ENCODE results near the gene EP400.
A peak's percentile ranks its signal among the peaks of the same experiment; 100 is the strongest.
"Not testable (repeated sequence)": the region's sequence is repeated elsewhere in the genome, so short reads cannot be mapped to it uniquely, and the experiment has no call there.

EP400 gene

GRCh38 chr12:132023658-132024057 is 73.9 kb downstream of the EP400 start:
- no peak for DNase-seq

- DNase-seq, result peak; percentile 5 to 50 (median 11)
Observed at GRCh38 chr12:132024758-132025157, 75.0 kb downstream of the EP400 start.

GRCh38 chr12:132025526-132025925 is 75.8 kb downstream of the EP400 start:
- no peak for DNase-seq

- no peak for DNase-seq
Observed at GRCh38 chr12:132026061-132026795, 76.5 kb downstream of the EP400 start.

- DNase-seq, result no peak
Observed at GRCh38 chr12:132026796-132027500, 77.2 kb downstream of the EP400 start.

- DNase-seq, result no peak
Observed at GRCh38 chr12:132027636-132028035, 77.9 kb downstream of the EP400 start.

GRCh38 chr12:132028111-132028510 is 78.4 kb downstream of the EP400 start:
- DNase-seq, result no peak

GRCh38 chr12:132029503-132030300 is 80.0 kb downstream of the EP400 start:
- DNase-seq, result no peak

- DNase-seq, result no peak
Observed at GRCh38 chr12:132030367-132031038, 80.8 kb downstream of the EP400 start.

- DNase-seq, result no peak
Observed at GRCh38 chr12:132033627-132034026, 83.9 kb downstream of the EP400 start.

GRCh38 chr12:132036063-132036683 is 86.4 kb downstream of the EP400 start:
- DNase-seq, result no peak

GRCh38 chr12:132040906-132041606 is 91.3 kb downstream of the EP400 start:
- no peak for DNase-seq

GRCh38 chr12:132043216-132043615 is 93.5 kb downstream of the EP400 start:
- DNase-seq, result no peak

GRCh38 chr12:132043770-132044467 is 94.2 kb downstream of the EP400 start:
- no peak for DNase-seq

GRCh38 chr12:132044661-132045412 is 95.1 kb downstream of the EP400 start:
- no peak for DNase-seq

- DNase-seq, result no peak
Observed at GRCh38 chr12:132045751-132046150, 96.0 kb downstream of the EP400 start.

- no peak for DNase-seq
Observed at GRCh38 chr12:132046561-132046960, 96.8 kb downstream of the EP400 start.

- not testable (repeated sequence) for DNase-seq
Observed at GRCh38 chr12:132047630-132048029, 97.9 kb downstream of the EP400 start.

- DNase-seq, result no peak
Observed at GRCh38 chr12:132049442-132049841, 99.7 kb downstream of the EP400 start.

- DNase-seq, result no peak
Observed at GRCh38 chr12:132049876-132050275, 100.1 kb downstream of the EP400 start.
